Activated CD4-positive, alpha-beta T cell treated with anti-CD3 and anti-CD28 coated beads, Interleukin-2, amount 50 U/mL, for 16 hours (primary cell): Measurements from ENCODE around the gene IL3RA.
"Not testable (repeated sequence)": the region's sequence is repeated elsewhere in the genome, so short reads cannot be mapped to it uniquely, and the experiment has no call there.

Source experiments
- DNase-seq: peaks from one replicate; pipeline ENCODE4 v3.0.0-alpha.2; 2020

IL3RA gene

DNA sequence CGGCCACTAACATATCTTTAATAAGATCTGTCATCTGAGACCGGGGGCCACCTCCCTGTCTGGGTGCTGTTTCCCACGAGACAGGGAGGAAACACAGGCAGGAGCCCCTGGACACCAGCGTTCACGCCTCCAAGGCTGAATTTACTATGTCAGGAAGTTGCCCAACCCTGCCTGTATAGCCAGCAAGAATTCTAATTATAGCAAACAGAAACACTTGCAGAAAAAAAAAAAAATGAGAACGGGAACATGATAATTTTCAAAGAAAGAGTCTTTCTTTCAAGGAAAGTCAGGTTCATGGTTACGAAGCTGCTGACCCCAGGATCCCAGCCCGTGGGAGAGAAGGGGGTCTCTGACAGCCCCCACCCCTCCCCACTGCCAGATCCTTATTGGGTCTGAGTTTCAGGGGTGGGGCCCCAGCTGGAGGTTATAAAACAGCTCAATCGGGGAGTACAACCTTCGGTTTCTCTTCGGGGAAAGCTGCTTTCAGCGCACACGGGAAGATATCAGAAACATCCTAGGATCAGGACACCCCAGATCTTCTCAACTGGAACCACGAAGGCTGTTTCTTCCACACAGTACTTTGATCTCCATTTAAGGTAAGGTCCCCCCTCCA, at the start of gene IL3RA:
Gene IL3RA (plus strand): TSS at position 455 of the 613 bp plus-strand sequence. CDS start 4,981 bp downstream, outside the sequence.
- DNase-seq, result peak; percentile 52

DNA sequence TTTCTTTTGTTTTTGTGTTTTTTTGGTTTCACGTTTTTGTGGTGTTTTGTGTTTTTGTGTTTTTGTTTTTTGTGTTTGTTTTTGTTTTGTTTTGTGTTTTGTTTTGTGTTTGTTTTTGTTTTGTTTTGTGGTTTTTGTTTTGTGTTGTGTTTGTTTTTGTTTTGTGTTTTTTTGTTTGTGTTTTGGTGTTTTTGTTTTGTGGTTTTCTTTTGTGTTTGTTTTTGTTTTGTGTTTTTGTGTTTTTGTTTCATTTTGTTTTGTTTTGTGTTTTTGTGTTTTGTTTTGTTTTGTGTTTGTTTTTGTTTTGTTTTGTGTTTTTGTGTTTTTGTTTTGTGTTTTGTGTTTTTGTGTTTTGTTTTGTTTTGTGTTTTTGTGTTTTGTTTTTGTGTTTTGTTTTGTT, 47.0 kb upstream of the IL3RA start:
- DNase-seq, result no peak

DNA sequence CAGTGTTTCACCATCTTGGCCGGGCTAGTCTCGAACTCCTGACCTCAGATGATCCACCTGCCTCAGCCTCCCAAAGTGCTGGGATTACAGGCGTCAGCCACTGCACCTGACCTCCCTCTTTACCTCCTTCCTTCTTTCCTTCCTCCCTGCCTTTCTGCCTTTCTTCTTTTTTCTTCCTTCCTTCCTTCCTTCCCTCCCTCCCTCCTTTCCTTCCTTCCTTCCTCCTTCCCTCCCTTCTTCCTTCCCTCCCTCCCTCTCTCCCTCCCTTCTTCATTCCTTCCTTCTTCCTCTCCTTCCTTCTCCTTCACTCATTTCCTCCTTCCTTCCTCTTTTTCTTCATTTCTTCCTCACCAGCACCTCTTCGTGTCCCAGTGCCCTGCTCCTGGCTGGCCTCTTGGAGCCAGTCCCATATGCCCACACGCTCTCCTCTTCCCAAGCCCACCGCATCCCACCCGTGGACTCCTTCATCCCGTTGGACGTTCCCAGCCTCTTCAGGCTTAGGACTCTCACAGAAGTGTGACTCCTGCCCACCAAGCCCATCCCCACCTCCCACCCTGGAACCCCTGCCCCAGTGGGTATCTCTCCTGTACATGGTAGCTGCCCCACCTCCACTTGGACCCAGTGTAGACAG, 45.4 kb upstream of the IL3RA start:
- no peak for DNase-seq

DNA sequence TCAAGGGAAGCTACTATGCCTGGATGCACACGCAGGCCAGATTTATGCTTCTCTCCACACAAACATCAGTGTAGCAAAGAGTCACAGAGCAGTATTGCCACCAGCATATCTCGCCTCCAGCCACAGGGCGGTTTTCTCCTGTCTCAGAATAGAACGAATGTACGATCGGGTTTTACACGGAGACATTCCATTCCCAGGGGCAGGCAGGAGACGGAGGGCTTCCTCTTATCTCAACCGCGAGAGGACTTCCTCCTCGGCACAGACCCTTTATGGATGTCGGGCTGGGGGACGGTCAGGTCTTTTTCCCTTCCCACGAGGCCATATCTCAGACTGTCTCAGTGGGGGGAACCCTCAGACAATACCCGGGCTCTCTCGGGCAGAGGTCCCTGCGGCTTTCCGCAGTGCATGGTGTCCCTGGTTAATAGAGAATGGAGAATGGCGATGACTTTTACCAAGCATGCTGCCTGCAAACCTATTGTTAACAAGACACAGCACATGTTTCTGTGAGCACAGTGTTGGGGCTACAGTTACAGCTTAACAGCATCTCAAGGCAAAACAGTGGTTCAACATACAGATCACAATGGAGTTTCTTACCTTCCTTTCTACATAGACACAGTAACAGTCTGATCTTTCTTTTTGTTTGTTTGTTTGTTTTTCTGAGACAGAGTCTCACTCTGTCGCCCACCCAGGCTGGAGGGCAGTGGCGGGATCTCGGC, 43.9 kb upstream of the IL3RA start:
- no peak for DNase-seq

DNA sequence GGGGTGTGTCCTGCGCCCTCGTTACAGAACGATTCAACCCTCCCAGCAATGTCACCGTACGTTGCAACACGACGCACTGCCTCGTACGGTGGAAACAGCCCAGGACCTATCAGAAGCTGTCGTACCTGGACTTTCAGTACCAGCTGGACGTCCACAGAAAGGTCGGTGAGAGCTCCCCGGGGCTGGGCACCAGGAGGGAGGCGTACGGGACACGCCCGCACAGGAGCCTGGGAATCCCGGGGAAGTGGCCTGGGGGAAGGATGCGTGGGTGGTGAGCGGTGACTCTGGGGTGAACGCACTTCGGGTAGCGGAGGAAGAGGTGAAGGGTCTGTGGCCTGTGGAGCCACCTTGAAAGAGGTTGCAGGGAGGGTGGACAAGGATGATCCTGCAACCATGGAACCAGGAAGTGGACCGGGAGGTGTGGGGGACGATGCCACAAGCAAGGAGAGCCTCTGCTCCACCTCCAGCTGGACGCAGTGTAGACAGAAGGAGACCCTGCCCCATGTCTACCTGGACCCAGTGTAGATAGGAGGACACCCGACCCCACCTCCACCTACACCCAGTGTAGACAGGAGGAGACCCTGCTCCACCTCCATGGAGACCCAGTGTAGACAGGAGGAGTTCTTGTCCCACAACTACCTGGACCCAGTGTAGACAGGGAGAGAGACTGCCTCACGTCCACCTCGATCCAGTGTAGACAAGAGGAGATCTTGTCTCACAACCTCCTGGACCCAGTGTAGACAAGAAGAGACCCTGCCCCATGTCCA, 42.1 kb upstream of the IL3RA start:
- no peak for DNase-seq

DNA sequence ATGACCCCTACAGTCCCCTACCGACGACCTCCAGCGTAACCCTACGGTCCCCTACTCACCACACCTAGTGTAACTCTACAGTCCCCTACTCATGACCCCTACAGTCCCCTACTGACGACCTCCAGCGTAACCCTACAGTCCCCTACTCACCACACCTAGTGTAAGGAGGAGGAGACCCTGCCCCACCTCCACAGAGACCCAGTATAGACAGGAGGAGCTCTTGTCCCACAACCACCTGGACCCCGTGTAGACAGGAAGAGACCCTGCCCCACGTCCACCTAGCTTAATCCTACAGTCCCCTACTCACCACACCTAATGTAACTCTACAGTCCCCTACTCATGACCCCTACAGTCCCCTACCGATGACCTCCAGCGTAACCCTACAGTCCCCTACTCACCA, 41.0 kb upstream of the IL3RA start:
- DNase-seq, result no peak

- DNase-seq, result not testable (repeated sequence)
These were observed 39.0 kb upstream of the IL3RA start for GRCh38 chrX:1297591-1297990.

- no peak for DNase-seq
These were observed 36.1 kb upstream of the IL3RA start for GRCh38 chrX:1300449-1300848.

- DNase-seq, result no peak
These were observed 31.2 kb upstream of the IL3RA start for GRCh38 chrX:1305411-1305810.

DNA sequence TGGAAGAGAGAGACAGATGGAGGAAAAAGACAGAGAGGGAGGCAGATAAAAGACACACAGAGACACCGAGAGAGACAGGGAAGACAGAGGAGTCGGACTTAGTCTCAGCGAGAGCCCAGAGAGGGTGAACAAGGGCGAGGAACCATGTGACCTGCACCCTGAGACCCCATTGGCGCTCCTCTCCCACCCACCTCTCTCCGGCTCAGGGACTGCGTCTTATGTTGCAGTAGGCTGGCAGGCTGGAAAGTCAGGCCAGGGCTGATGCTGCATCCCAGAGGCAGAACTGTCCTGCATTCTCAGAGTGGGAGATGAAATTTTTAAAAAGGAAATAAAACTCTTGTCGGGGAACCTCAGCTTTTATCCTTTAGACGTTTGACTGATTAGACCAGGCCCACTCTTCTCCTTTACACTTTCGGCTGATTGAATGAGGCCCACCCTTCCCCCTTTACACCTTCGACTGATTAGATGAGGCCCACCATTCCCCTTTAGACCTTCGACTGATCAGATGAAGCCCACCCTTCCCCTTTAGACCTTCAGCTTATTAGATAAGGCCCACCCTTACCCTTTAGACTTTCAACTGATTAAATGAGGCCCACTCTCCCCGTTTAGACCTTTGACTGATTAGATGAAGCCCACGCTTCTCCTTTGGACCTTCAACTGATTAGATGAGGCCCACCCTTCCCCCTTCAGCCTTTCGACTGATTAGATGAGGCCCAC, 29.5 kb upstream of the IL3RA start:
- DNase-seq, result no peak

DNA sequence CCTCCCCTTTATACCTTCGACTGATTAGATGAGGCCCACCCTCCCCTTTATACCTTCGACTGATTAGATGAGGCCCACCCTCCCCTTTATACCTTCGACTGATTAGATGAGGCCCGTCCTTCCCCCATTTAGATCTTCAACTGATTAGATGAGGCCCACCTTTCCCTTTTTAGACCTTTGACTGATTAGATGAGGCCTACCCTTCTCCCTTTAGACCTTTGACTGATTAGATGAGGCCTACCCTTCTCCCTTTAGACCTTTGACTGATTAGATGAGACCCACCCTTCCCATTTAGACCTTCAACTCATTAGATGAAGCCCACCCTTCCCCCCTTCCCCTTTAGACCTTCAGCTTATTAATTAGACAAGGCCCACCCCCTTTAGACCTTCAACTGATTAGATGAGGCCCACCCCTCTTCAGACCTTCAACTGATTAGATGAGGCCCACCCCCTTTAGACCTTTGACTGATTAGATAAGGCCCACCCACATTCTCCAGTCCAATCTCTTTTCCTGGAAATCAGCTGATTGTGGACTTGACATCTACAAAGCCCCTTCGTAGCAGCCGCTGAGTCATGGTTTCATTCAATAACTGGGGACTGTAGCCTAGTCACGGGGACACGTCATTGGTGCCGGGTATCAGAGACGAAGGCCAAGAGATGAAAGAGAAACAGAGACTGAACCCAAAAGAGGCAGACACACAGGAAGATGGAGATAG, 28.8 kb upstream of the IL3RA start:
- no peak for DNase-seq

DNA sequence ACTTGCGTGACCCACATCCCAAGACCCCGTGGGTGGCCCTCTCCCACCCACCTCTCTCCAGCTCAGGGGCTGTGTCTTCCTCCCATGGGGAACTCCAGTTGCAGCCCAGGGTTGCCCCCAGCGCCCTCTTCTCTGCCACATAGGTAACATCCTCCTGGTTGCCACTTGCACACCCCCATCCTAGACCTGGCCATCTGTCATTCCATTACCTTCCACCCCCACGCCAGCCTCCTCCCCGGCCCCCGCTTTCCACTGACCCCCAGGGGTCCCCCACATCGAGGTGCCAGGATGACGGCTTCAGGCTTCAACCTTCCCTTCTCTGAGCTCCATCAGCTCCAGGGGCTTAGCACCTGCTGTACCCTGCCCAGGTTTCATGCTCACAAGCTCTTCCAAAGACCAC, 28.1 kb upstream of the IL3RA start:
- no peak for DNase-seq

DNA sequence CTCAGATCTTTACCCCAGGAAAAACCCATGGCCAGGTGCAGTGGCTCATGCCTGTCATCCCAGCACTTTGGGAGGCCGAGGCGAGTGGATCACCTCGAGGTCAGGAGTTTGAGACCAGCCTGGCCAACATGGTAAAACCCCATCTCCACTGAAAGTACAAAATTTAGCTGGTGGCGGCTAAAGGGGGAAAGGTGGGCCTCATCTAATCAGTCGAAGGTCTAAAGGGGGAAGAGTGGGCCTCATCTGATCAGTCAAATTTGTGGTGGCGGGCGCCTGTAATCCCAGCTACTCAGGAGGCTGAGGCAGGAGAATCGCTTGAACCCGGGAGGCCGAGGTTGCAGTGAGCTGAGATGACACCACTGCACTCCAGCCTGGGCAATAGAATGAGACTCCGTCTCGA, 27.7 kb upstream of the IL3RA start:
- DNase-seq, result not testable (repeated sequence)

DNA sequence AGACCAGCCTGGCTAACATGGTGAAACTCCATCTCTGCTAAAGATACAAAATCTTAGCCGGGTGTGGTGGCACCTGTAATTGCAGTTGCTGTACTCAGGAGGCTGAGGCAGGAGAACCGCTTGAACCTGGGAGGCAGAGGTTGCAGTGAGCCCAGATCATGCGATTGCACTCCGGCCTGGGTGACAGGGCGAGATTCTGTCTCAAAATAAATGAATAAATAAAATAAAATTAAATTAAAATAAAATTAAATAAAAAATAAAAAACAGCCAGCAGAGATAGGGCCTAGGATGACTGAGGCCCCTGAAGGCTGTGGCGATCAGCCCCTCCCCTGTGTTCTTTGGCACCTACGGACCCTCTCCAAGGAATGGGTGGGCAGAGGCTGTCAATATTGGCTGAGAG, 22.8 kb upstream of the IL3RA start:
- no peak for DNase-seq

- peak; percentile 43 for DNase-seq
These were observed 20.1 kb upstream of the IL3RA start for GRCh38 chrX:1316527-1316926.

DNA sequence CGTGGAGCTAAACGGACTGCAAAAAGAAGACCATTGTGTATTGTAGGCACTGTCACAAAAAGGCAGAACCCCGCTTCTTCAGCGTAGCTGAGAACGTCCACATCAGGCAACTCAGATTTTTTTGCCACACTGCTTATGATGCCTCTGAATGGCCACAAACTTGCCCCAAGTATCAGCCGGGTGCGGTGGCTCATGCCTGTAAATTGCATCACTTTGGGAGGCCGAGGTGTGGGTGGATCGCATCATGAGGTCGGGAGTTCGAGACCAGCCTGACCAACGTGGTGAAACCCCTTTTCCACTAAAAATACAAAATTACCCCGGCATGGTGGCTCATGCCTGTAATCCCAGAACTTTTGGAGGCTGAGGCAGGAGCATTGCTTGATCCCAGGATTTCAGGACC, 14.9 kb upstream of the IL3RA start:
- DNase-seq, result no peak

DNA sequence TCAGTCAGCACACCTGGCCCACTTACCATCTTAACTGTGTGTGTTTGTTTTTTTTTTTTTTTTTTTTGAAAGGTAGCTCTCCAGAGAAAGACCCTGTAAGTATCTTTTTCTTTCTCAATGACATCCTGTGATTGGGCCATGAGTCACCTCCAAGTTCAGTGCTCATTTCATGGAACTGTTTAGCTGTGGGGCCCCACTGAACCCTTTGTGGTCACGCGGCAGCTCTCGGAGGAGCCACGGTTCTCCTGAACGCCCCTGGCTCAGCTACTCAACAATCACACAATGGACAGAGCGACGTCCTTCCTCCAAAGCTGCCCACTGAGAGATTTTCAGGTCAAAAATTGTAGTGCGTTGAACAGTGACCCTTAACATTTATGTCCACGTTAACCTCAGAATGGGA, 14.2 kb upstream of the IL3RA start:
- DNase-seq, result peak; percentile 79

DNA sequence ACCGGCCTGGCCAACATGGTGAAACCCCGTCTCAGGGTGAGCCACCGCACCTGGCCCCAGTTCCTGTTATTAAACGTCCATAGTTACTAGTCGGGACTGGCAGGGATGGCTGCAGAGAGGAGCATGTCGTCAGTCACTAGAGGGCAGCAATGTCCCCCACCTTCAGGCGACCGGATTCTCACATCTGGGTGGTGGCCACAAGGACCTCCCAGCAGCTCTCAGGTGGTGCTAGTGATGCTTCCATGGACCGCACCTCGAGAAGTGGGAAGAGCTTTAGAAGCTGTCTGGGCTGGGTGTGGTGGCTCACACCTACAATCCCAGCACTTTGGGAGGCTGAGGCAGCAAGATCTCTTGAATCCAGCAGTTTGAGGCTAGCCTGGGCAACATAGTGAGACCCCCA, 13.3 kb upstream of the IL3RA start:
- peak; percentile 82 for DNase-seq

DNA sequence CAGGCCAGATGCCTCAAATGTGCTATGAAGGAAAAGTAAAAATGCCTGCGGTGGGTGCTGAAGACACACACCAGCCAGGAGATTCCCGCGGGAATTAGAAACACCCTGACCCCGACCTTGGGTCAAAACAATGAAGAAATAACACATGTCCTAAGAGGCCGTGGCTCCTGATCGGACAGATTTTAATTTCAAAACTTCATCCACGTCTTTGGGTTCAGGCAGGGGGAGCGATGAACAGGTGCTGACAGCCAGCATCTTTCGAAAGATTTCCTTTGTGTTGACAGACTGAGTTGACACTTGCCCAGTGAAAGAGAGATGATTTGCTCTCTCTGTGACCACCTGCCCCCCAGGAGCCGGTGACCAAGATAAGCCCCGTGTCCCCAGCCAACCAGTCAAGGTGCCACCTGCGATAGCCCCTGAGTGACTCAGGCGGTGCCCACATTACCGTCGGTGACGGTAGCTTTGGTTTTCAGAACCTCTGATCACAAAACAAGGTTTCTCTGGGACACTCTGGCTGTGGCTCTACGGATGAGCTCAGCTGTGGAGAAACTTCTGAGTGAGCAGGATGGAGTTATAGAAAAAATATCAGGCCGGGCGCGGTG, 11.0 kb upstream of the IL3RA start:
- no peak for DNase-seq

GRCh38 chrX:1327651-1328304, 8.8 kb upstream of the IL3RA start:
- no peak for DNase-seq

- no peak for DNase-seq
These were observed 6.0 kb upstream of the IL3RA start for GRCh38 chrX:1330605-1331004.
